H9 (cell line): ENCODE results near the gene SORCS2. TPM values are rescaled to one million over a fixed set of nuclear protein-coding genes. Genes with fewer than 3 reads are reported as not detected.

Source experiments
- DNase-seq: peaks from one replicate; pipeline ENCODE4 v3.0.0-alpha.2; 2017
- H2AFZ ChIP-seq: one replicate; pipeline ENCODE4 v1.6.1; 2013; ENCODE audit warnings: mild to moderate bottlenecking, low read length, control low read depth, moderate library complexity
- H2AK5ac ChIP-seq: 2 replicates; pipeline ENCODE4 v1.6.1; 2013; ENCODE audit warnings: low read length, control low read depth, mixed read lengths; ENCODE audit not compliant: insufficient read length
- H2BK120ac ChIP-seq: one replicate; pipeline ENCODE4 v1.6.1; 2013; ENCODE audit warnings: low read depth, mild to moderate bottlenecking, low read length, control low read depth, inconsistent platforms; ENCODE audit not compliant: poor library complexity, severe bottlenecking
- H2BK12ac ChIP-seq: 2 replicates; pipeline ENCODE4 v1.6.1; 2013; ENCODE audit warnings: low read length, control low read depth, mixed read lengths, low read depth; ENCODE audit not compliant: insufficient read length
- H2BK15ac ChIP-seq: 2 replicates; pipeline ENCODE4 v1.6.1; 2013; ENCODE audit warnings: low read depth, low read length, control low read depth
- H2BK20ac ChIP-seq: one replicate; pipeline ENCODE4 v1.6.1; 2013; ENCODE audit warnings: low read depth, mild to moderate bottlenecking, low read length, control low read depth, inconsistent platforms; ENCODE audit not compliant: poor library complexity, severe bottlenecking
- H2BK5ac ChIP-seq: 2 replicates; pipeline ENCODE4 v1.6.1; 2013; ENCODE audit warnings: low read length, control low read depth, mixed read lengths; ENCODE audit not compliant: insufficient read length
- H3K14ac ChIP-seq: 2 replicates; pipeline ENCODE4 v1.6.1; 2013; ENCODE audit warnings: low read length, control low read depth; ENCODE audit not compliant: insufficient read depth
- H3K18ac ChIP-seq: 2 replicates; pipeline ENCODE4 v1.6.1; 2013; ENCODE audit warnings: low read depth, mild to moderate bottlenecking, mixed read lengths, low read length, control low read depth; ENCODE audit not compliant: insufficient read length
- H3K23ac ChIP-seq: 2 replicates; pipeline ENCODE4 v1.6.1; 2013; ENCODE audit warnings: low read length, control low read depth, mixed read lengths, low read depth; ENCODE audit not compliant: insufficient read length
- H3K23me2 ChIP-seq: 2 replicates; pipeline ENCODE4 v1.6.1; 2013; ENCODE audit warnings: low read depth, mild to moderate bottlenecking, mixed read lengths, low read length, control low read depth; ENCODE audit not compliant: insufficient read length, poor library complexity, severe bottlenecking
- H3K27ac ChIP-seq: 2 replicates; pipeline ENCODE4 v1.5.1; 2013; ENCODE audit warnings: low read length, control low read depth, mixed read lengths, low read depth; ENCODE audit not compliant: insufficient read length
- H3K27me3 ChIP-seq: 2 replicates; pipeline ENCODE4 v1.6.1; 2013; ENCODE audit warnings: low read length, control low read depth, inconsistent platforms; ENCODE audit not compliant: insufficient read depth
- H3K4ac ChIP-seq: 2 replicates; pipeline ENCODE4 v1.6.1; 2013; ENCODE audit warnings: low read depth, mild to moderate bottlenecking, control low read depth, inconsistent platforms, low read length, moderate library complexity
- H3K4me1 ChIP-seq: 2 replicates; pipeline ENCODE4 v1.6.1; 2013; ENCODE audit warnings: low read length, control low read depth, inconsistent platforms; ENCODE audit not compliant: insufficient read depth
- H3K4me2 ChIP-seq: 2 replicates; pipeline ENCODE4 v1.6.1; 2013; ENCODE audit warnings: low read length, control low read depth, mixed read lengths; ENCODE audit not compliant: insufficient read length, insufficient read depth
- H3K56ac ChIP-seq: 2 replicates; pipeline ENCODE4 v1.6.1; 2013; ENCODE audit warnings: low read depth, mild to moderate bottlenecking, mixed read lengths, low read length, control low read depth; ENCODE audit not compliant: insufficient read length
- H3K79me1 ChIP-seq: 2 replicates; pipeline ENCODE4 v1.6.1; 2013; ENCODE audit warnings: low read depth, mild to moderate bottlenecking, moderate library complexity, low read length, control low read depth, inconsistent platforms; ENCODE audit not compliant: insufficient read depth, poor library complexity, severe bottlenecking
- H3K79me2 ChIP-seq: 2 replicates; pipeline ENCODE4 v1.6.1; 2013; ENCODE audit warnings: low read length, control low read depth, inconsistent platforms; ENCODE audit not compliant: insufficient read depth
- H3K9ac ChIP-seq: 2 replicates; pipeline ENCODE4 v1.6.1; 2013; ENCODE audit warnings: low read length, control low read depth, mixed read lengths; ENCODE audit not compliant: insufficient read length; ENCODE audit errors: extremely low read depth
- H3K9me3 ChIP-seq: one replicate; pipeline ENCODE4 v1.6.1; 2013; ENCODE audit warnings: low read depth, low read length, inconsistent platforms; ENCODE audit not compliant: control insufficient read depth
- H3T11ph ChIP-seq: one replicate; pipeline ENCODE4 v1.6.1; 2013; ENCODE audit warnings: mild to moderate bottlenecking, low read length, control low read depth, inconsistent platforms
- H4K20me1 ChIP-seq: one replicate; pipeline ENCODE4 v1.6.1; 2013; ENCODE audit not compliant: control insufficient read depth, insufficient read length, insufficient read depth
- H4K5ac ChIP-seq: 2 replicates; pipeline ENCODE4 v1.6.1; 2013; ENCODE audit warnings: low read depth, mild to moderate bottlenecking, mixed read lengths, low read length, control low read depth; ENCODE audit not compliant: insufficient read length
- H4K8ac ChIP-seq: replicated peaks from 2 replicates; pipeline ENCODE4 v1.6.1; 2013; ENCODE audit warnings: low read length, control low read depth, mixed read lengths, low read depth; ENCODE audit not compliant: insufficient read length
- H4K91ac ChIP-seq: 2 replicates; pipeline ENCODE4 v1.6.1; 2013; ENCODE audit warnings: low read depth, mild to moderate bottlenecking, moderate library complexity, mixed read lengths, low read length, control low read depth; ENCODE audit not compliant: insufficient read length
- H3K27ac Mint-ChIP-seq, 3 experiments: 2 replicates in 2 of 3; 3 replicates in 1 of 3; pipeline ENCODE4 v1.8.0; 2020 to 2021; ENCODE audit warnings: mixed read lengths in 3 of 3, mild to moderate bottlenecking in 1 of 3, moderate library complexity in 1 of 3
- H3K27me3 Mint-ChIP-seq: 2 replicates; pipeline ENCODE4 v1.8.0; 2021; ENCODE audit warnings: low read depth, mild to moderate bottlenecking, moderate library complexity, mixed read lengths
- H3K36me3 Mint-ChIP-seq, 3 experiments: 2 replicates in 2 of 3; 3 replicates in 1 of 3; pipeline ENCODE4 v1.8.0; 2020 to 2021; ENCODE audit warnings: low read depth in 3 of 3, mixed read lengths in 3 of 3; ENCODE audit not compliant: insufficient read depth in 1 of 3
- H3K4me1 Mint-ChIP-seq, 2 experiments: 2 replicates each; pipeline ENCODE4 v1.8.0; 2020; ENCODE audit warnings: mixed read lengths in 2 of 2
- H3K4me3 Mint-ChIP-seq, 2 experiments: 2 replicates in 1 of 2; 3 replicates in 1 of 2; pipeline ENCODE4 v1.8.0; 2020 to 2021; ENCODE audit warnings: mild to moderate bottlenecking in 2 of 2, mixed read lengths in 2 of 2, moderate library complexity in 1 of 2
- H3K9me3 Mint-ChIP-seq, 2 experiments: 2 replicates in 1 of 2; 3 replicates in 1 of 2; pipeline ENCODE4 v1.8.0; 2020; ENCODE audit warnings: mild to moderate bottlenecking in 2 of 2, mixed read lengths in 2 of 2, moderate library complexity in 1 of 2
- CTCF ChIP-seq: fragments of 200-600 bp; sonication (generic); conservative IDR thresholded peaks from 3 replicates; pipeline ENCODE4 v1.8.0; 2021; ENCODE audit warnings: antibody characterized with exemption, mild to moderate bottlenecking
- WGBS: extraction: QIAGEN DNeasy Blood & Tissue Kit; methylation state at CpG from one replicate; pipeline ENCODE4 v1.1.7; 2013; ENCODE audit warnings: missing lambda C conversion rate, low lambda C conversion rate, mixed read lengths; ENCODE audit not compliant: insufficient read length; ENCODE audit errors: extremely low coverage; 5-methylcytosine and 5-hydroxymethylcytosine counted together
- total RNA-seq: library from RNA; stranded (reverse); gene quantifications from 2 replicates; pipeline ENCODE4 v1.2.1, GENCODE V29; 2021

SORCS2 gene
- total RNA-seq, 1 experiment from 2014 or later: 0.57 TPM

- no peak overlapping the region for H3K4ac ChIP-seq
- no peak overlapping the region for H3K4me3 Mint-ChIP-seq
- H4K5ac ChIP-seq: no peak overlapping the region
- no peak overlapping the region for H3K14ac ChIP-seq
- H3K27ac Mint-ChIP-seq: no peak overlapping the region
- no peak overlapping the region for H2BK15ac ChIP-seq
- no peaks in the 10 kb centered on the region for H3K79me2 ChIP-seq
- no peak overlapping the region for H4K8ac ChIP-seq
- H3K9me3 Mint-ChIP-seq: no peaks in the 10 kb centered on the region
- peaks cover 8 to 15% of the 10 kb centered on the region in 2 experiments; a peak in 2 of 4 replicates for H3K4me1 Mint-ChIP-seq
- H3K4me2 ChIP-seq: no peak overlapping the region
- H2BK120ac ChIP-seq: no peak overlapping the region
- no peak overlapping the region for H3K9ac ChIP-seq
- no peaks in the 10 kb centered on the region for H4K20me1 ChIP-seq
- no peaks in the 10 kb centered on the region for H3K79me1 ChIP-seq
- no peak overlapping the region for H3K27ac ChIP-seq
- H3K4me1 ChIP-seq: no peaks in the 10 kb centered on the region
- H3K23ac ChIP-seq: no peak overlapping the region
- no peaks in the 10 kb centered on the region for H3K23me2 ChIP-seq
- no peak overlapping the region for H2BK5ac ChIP-seq
- no CpG with 5 or more reads among the region's 7 CpGs for WGBS
- H3K27me3 ChIP-seq: no peaks in the 10 kb centered on the region
- DNase-seq: no peak
- no peak overlapping the region for H2AK5ac ChIP-seq
- no peak overlapping the region for H2BK12ac ChIP-seq
- no peak for TF ChIP-seq CTCF
- H4K91ac ChIP-seq: no peak overlapping the region
- H3K56ac ChIP-seq: no peak overlapping the region
- no peak overlapping the region for H2BK20ac ChIP-seq
- no peaks in the 10 kb centered on the region for H3K27me3 Mint-ChIP-seq
- no peak overlapping the region for H3K18ac ChIP-seq
- no peak overlapping the region for H2AFZ ChIP-seq
- 0 out of 7 replicates have a peak, but pooled peaks cover 0 to 4% (median 0%) of the 10 kb centered on the region in 3 experiments for H3K36me3 Mint-ChIP-seq
- H3K9me3 ChIP-seq: no peaks in the 10 kb centered on the region
- H3T11ph ChIP-seq: no peak overlapping the region
Observed at GRCh38 chr4:7759635-7760034, 567.3 kb downstream of the SORCS2 start.
